Right lobe of liver (tissue), 4 donors: Measurements from ENCODE around the gene NDUFAB1.

Experiments
- CTCF ChIP-seq, 4 donors: fragments of 200-600 bp in 3 of 4; fragments of 450-650 bp in 1 of 4; IDR thresholded peaks; one replicate each; pipeline versions ENCODE4 v1.5.1 to v1.8.0; 2016 to 2022; ENCODE audit warnings: antibody characterized with exemption in 4 of 4, mild to moderate bottlenecking in 2 of 4
- POLR2A ChIP-seq: fragments of 450-650 bp; IDR thresholded peaks from one replicate; pipeline ENCODE4 v1.6.1; 2017; ENCODE audit warnings: antibody characterized with exemption, mild to moderate bottlenecking
- donor health status: DM: no; HTN: no; CAD: no.
- donor health status: DM: no; HTN: no; CAD: no.
- donor health status: DM: no; HTN: yes; CAD: no.

- TF ChIP-seq CTCF (IDR thresholded peaks at IDR 0.05) (no peak), POLR2A (no peak)
Observed at GRCh38 chr16:23615805-23616204, 19.7 kb upstream of the NDUFAB1 start.
